Mesothelial cell of epicardium (in vitro differentiated cells): Measurements from ENCODE around the gene NLRP2B. TPM values are rescaled to one million over a fixed set of nuclear protein-coding genes. Genes with fewer than 3 reads are reported as not detected.

Experiments
- DNase-seq, 2 experiments: peaks; one replicate each; pipeline ENCODE4 v3.0.0; 2021; ENCODE audit warnings: low spot score in 2 of 2; ENCODE audit not compliant: unreplicated experiment in 2 of 2
- H3K27ac Mint-ChIP-seq: 2 replicates; pipeline ENCODE4 v1.8.0; 2021; ENCODE audit warnings: mixed read lengths
- H3K27me3 Mint-ChIP-seq: 2 replicates; pipeline ENCODE4 v1.8.0; 2021; ENCODE audit warnings: low read depth, mixed read lengths
- H3K36me3 Mint-ChIP-seq: 2 replicates; pipeline ENCODE4 v1.8.0; 2021; ENCODE audit warnings: mixed read lengths
- H3K4me1 Mint-ChIP-seq: 2 replicates; pipeline ENCODE4 v1.8.0; 2021; ENCODE audit warnings: mixed read lengths
- H3K4me3 Mint-ChIP-seq: 2 replicates; pipeline ENCODE4 v1.8.0; 2021; ENCODE audit warnings: mild to moderate bottlenecking, moderate library complexity, mixed read lengths
- H3K9me3 Mint-ChIP-seq: 2 replicates; pipeline ENCODE4 v1.8.0; 2021; ENCODE audit warnings: mixed read lengths
- CTCF ChIP-seq: fragments of 200-600 bp; sonication (generic); IDR thresholded peaks from one replicate; pipeline ENCODE4 v1.5.0; 2021; ENCODE audit warnings: antibody characterized with exemption; ENCODE audit not compliant: unreplicated experiment
- total RNA-seq: library from RNA; stranded (reverse); gene quantifications from 3 replicates; pipeline ENCODE4 v1.2.1, GENCODE V29; 2021

NLRP2B gene
- total RNA-seq, 1 donor from 2014 or later: not detected

- no peaks in the 10 kb centered on the region for H3K4me1 Mint-ChIP-seq
- no peak overlapping the region for H3K4me3 Mint-ChIP-seq
- peaks cover 67% of the 10 kb centered on the region for H3K9me3 Mint-ChIP-seq
- peaks cover 1% of the 10 kb centered on the region for H3K36me3 Mint-ChIP-seq
- H3K27me3 Mint-ChIP-seq: no peaks in the 10 kb centered on the region
- TF ChIP-seq CTCF: no peak
- H3K27ac Mint-ChIP-seq: no peak overlapping the region
- DNase-seq: no peak
Observed at GRCh38 chrX:57674861-57675260, 5.2 kb downstream of the NLRP2B start.

GRCh38 chrX:57669961-57670360 is 10.1 kb downstream of the NLRP2B start:
- Mint-ChIP-seq H3K27me3 (no peaks in the 10 kb centered on the region), H3K36me3 (no peaks in the 10 kb centered on the region), H3K4me1 (no peaks in the 10 kb centered on the region), H3K9me3 (peaks cover 63% of the 10 kb centered on the region), H3K4me3 (no peak overlapping the region), H3K27ac (no peak overlapping the region)
- TF ChIP-seq CTCF: no peak
- DNase-seq: no peak

GRCh38 chrX:57667010-57667409 is 13.1 kb downstream of the NLRP2B start:
- Mint-ChIP-seq H3K4me1 (no peaks in the 10 kb centered on the region), H3K4me3 (no peak overlapping the region), H3K27me3 (no peaks in the 10 kb centered on the region), H3K9me3 (peaks cover 77% of the 10 kb centered on the region), H3K27ac (no peak overlapping the region), H3K36me3 (no peaks in the 10 kb centered on the region)
- no peak for DNase-seq
- TF ChIP-seq CTCF: no peak

GRCh38 chrX:57655065-57655464 is 25.0 kb downstream of the NLRP2B start:
- no peak for DNase-seq
- no peak for TF ChIP-seq CTCF
- no peaks in the 10 kb centered on the region for H3K27me3 Mint-ChIP-seq
- no peak overlapping the region for H3K27ac Mint-ChIP-seq
- peaks cover 81% of the 10 kb centered on the region for H3K9me3 Mint-ChIP-seq
- H3K36me3 Mint-ChIP-seq: no peaks in the 10 kb centered on the region
- no peak overlapping the region for H3K4me3 Mint-ChIP-seq
- no peaks in the 10 kb centered on the region for H3K4me1 Mint-ChIP-seq

GRCh38 chrX:57652705-57653104 is 27.4 kb downstream of the NLRP2B start:
- H3K4me3 Mint-ChIP-seq: no peak overlapping the region
- H3K27me3 Mint-ChIP-seq: no peaks in the 10 kb centered on the region
- no peak overlapping the region for H3K27ac Mint-ChIP-seq
- no peak for DNase-seq
- H3K4me1 Mint-ChIP-seq: no peaks in the 10 kb centered on the region
- no peak for TF ChIP-seq CTCF
- peaks cover 75% of the 10 kb centered on the region for H3K9me3 Mint-ChIP-seq
- no peaks in the 10 kb centered on the region for H3K36me3 Mint-ChIP-seq
